Fibroblast of upper back skin (primary cell): Measurements from ENCODE around the gene PPRC1.

Experiments
- DNase-seq: peaks from one replicate; pipeline ENCODE4 v3.0.0-alpha.2; 2013

Gene PPRC1

GRCh38 chr10:102119417-102120141, 13.3 kb upstream of the PPRC1 start:
- peak; percentile 88 for DNase-seq

GRCh38 chr10:102120142-102120990, 12.5 kb upstream of the PPRC1 start, which contains the start of gene LDB1:
TSS of gene LDB1 (minus strand) at chr10:102120368. CDS start at chr10:102120110, 258 bp downstream.
- DNase-seq = peak; percentile 81

- DNase-seq = peak; percentile 94
These were observed 11.7 kb upstream of the PPRC1 start for GRCh38 chr10:102120991-102121738.

DNA sequence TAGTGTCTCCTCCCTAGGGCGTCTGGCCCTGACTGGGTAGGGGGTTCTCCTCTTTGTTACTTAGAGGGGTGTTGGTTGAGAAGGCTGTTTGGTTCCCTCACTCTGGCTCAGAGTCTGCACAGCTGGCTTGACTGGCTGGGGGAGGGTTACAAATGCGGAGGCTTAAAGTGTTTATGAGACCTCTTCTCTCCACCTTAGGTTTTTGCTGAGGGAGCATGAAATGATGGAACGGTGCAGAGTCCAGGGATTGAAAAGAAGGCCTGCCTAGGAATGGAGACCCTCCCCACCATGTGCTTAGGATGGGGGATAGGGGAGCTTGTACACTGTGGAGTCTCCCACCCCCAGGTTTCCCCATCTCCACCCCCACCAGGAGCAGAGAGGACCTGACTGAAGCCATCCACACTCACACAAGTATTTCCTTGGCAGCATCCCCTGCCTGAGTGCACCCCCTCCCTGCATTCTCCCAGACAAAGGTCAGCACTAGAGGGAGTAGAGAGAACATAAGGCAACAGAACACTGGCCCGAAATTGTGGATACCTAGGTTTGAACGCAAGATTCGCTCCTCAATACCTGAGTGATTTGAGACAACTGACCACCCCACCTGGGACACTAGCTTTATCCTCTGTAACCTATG, 11.0 kb upstream of the PPRC1 start:
- DNase-seq = peak; percentile 74

GRCh38 chr10:102122450-102122849, 10.4 kb upstream of the PPRC1 start:
- DNase-seq = no peak

- DNase-seq = no peak
These were observed 9.6 kb upstream of the PPRC1 start for GRCh38 chr10:102123223-102123622.

DNA sequence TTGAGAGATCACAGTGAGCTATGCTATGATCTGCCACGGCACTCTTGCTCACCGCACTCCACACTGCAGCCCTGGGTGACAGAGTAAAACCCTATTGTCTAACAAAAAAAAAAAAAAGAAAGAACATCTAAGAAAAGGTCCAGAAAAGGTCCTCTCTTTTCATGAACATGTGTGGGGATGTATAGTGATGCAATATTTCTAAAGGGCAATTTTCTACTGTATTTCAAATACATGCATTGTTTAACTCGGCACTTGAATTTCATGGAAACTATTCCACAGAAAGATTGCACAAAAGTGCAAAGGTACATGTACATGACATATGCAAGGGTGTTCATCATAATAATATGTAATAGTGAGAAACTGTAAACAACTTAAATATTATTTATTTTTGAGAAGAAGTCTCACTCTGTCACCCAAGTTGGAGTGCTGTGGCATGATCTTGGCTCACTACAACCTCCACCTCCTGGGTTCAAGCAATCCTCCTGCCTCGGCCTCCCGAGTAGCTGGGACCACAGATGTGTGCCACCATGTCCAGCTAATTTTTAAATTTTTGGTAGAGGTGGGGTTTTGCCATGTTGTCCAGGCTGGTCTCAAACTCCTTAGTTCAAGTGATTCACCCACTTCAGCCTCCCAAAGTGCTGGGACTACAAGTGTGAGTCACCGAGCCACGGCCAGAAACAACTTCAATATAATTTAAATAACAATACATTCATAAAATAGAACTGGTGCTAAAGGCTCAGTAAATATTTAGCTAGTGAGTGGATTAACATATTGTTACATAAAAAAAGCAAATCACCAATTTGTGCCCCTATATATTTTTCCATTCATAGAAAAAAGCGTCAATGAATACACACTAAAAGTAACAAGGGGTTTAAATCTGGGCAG, 1.3 kb upstream of the PPRC1 start:
- peak; percentile 39 for DNase-seq

- no peak for DNase-seq
These were observed 662 bp upstream of the PPRC1 start for GRCh38 chr10:102132193-102132562.

DNA sequence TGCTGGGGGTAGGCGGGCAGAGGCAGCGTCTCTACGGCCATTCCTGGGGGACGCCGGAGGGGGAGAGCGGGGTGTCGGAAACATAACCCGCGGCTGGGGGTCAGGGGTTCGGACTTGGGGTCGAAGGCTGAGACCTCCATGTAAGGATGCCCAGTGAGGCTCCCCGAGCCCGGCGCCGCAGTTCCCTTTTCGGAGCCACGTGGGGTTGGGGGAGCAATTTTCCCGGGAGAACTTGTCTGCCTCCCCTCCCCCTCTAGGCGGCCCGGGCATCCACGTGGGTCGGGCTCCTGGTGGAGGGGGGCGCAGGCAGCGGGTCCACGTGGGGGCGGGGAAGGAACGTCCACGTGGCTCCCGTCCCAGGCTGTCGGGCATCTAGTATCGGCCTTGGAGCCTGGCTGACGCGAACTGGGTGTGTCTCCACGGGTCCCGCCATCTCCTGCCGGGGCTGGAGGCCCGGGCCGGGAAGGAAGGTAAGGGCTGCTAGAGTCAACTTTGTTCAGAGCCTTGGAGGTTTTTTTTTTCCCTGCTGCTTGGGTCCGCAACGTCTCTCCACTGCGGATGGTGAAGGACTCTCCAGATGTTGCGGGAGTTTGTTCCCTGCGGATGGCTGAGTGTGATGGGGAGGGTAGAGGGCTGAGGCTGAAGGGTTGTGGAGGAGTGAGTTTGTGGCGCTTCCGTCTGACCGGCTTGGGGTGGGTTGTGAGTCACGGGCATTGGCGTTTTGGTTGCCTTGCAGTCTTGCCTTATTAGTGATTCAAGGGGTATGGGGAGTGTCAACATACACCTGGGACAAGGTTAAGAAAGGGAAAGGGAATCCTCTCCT, 744 bp downstream of the PPRC1 start:
- DNase-seq = peak; percentile 82

DNA sequence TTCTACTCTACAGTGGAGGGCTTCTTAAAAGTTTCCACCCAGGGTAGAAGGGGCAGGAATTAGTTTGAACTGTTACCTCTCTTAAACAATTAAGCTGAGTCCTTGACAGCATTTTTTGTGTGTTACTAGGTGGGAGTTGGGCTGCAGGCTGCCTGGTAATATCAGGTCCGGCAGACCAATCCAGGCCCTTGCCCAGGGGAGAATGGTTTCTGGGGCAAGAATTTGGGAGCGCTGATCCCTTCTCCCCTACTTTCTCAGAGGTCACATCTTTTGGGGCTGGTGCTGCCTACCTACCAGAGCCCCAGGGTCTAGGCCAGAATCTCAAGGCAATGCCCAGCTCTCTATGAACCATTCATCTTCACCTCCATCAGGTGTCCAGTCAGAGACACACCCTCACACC, 1.6 kb downstream of the PPRC1 start:
- no peak for DNase-seq

GRCh38 chr10:102135956-102136526, 3.2 kb downstream of the PPRC1 start:
- no peak for DNase-seq

DNA sequence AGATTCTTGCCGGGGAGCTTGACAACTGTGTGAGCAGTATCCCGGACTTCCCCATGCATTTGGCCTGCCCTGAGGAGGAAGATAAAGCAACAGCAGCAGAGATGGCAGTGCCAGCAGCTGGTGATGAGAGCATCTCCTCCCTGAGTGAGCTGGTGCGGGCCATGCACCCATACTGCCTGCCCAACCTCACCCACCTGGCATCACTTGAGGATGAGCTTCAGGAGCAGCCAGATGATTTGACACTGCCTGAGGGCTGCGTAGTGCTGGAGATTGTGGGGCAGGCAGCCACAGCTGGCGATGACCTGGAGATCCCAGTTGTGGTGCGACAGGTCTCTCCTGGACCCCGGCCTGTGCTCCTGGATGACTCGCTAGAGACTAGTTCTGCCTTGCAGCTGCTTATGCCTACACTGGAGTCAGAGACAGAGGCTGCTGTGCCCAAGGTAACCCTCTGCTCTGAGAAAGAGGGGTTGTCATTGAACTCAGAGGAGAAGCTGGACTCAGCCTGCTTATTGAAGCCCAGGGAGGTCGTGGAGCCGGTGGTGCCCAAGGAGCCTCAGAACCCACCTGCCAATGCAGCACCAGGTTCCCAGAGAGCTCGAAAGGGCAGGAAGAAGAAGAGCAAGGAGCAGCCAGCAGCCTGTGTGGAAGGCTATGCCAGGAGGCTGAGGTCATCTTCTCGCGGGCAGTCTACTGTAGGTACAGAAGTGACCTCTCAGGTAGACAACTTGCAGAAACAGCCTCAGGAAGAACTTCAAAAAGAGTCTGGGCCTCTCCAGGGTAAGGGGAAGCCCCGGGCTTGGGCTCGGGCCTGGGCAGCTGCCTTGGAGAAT, 6.7 kb downstream of the PPRC1 start:
- DNase-seq = no peak

- DNase-seq = no peak
These were observed 7.4 kb downstream of the PPRC1 start for GRCh38 chr10:102140218-102140617.

- no peak for DNase-seq
These were observed 8.2 kb downstream of the PPRC1 start for GRCh38 chr10:102140913-102141540.

- no peak for DNase-seq
These were observed 8.8 kb downstream of the PPRC1 start for GRCh38 chr10:102141583-102142107.

DNA sequence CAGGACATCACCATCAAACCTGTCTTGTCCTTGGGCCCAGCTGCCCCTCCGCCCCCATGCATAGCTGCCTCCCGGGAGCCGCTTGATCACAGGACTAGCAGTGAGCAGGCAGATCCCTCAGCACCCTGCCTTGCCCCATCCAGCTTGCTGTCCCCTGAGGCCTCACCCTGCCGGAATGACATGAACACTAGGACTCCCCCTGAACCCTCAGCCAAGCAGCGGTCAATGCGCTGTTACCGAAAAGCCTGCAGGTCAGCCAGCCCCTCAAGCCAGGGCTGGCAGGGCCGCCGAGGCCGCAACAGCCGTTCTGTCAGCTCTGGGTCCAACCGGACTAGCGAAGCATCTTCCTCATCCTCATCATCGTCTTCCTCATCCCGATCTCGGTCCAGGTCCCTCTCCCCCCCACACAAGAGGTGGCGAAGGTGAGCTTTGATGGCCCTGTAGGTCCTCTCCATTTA, 14.2 kb downstream of the PPRC1 start:
- no peak for DNase-seq

GRCh38 chr10:102147561-102147960, 14.7 kb downstream of the PPRC1 start:
- no peak for DNase-seq

DNA sequence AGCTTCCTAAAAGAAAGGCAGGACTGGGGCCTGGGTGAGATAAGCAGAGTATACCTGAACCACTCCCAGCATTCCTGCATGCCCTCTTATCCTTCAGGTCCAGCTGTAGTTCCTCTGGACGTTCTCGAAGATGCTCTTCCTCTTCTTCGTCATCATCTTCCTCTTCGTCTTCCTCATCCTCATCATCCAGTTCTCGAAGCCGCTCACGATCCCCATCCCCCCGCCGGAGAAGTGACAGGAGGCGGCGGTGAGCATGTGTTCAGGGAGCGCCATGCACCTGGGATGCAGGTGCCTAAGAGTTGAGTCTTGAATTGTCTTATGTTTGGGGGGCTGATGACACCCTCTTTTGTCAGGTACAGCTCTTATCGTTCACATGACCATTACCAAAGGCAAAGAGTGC, 15.4 kb downstream of the PPRC1 start:
- DNase-seq = no peak
